ENCODE data around the gene HOXB7. TPM values are rescaled to one million over a fixed set of nuclear protein-coding genes. Genes with fewer than 3 reads are reported as not detected.

HOXB7 gene
- total RNA-seq, 1 donor from 2014 or later, result not detected

GRCh38 chr17:48621410-48622392, 10.9 kb upstream of the HOXB7 start:
- H3K4me3 Mint-ChIP-seq (ENCODE audit: unreplicated experiment), result no peak overlapping the region
- peaks cover 22% of the 10 kb centered on the region for H3K4me1 Mint-ChIP-seq (ENCODE audit: unreplicated experiment)
- H3K27ac Mint-ChIP-seq (ENCODE audit: unreplicated experiment), result no peak overlapping the region
- no peak for DNase-seq (ENCODE audit: extremely low spot score, unreplicated experiment)
- no peak for TF ChIP-seq CTCF (IDR thresholded peaks at IDR 0.05)
- H3K27me3 Mint-ChIP-seq (ENCODE audit: unreplicated experiment), result peaks cover 81% of the 10 kb centered on the region
- peaks cover 2% of the 10 kb centered on the region for H3K36me3 Mint-ChIP-seq (ENCODE audit: unreplicated experiment)
- no peaks in the 10 kb centered on the region for H3K9me3 Mint-ChIP-seq (ENCODE audit: unreplicated experiment)

- no peaks in the 10 kb centered on the region for H3K9me3 Mint-ChIP-seq (ENCODE audit: unreplicated experiment)
- peaks cover 19% of the 10 kb centered on the region for H3K4me1 Mint-ChIP-seq (ENCODE audit: unreplicated experiment)
- peaks cover 90% of the 10 kb centered on the region for H3K27me3 Mint-ChIP-seq (ENCODE audit: unreplicated experiment)
- no peak overlapping the region for H3K27ac Mint-ChIP-seq (ENCODE audit: unreplicated experiment)
- TF ChIP-seq CTCF (IDR thresholded peaks at IDR 0.05), result no peak
- H3K36me3 Mint-ChIP-seq (ENCODE audit: unreplicated experiment), result peaks cover 2% of the 10 kb centered on the region
- no peak for DNase-seq (ENCODE audit: extremely low spot score, unreplicated experiment)
- H3K4me3 Mint-ChIP-seq (ENCODE audit: unreplicated experiment), result no peak overlapping the region
Measured at GRCh38 chr17:48620461-48621139, 9.8 kb upstream of the HOXB7 start.

- no peak for DNase-seq (ENCODE audit: extremely low spot score, unreplicated experiment)
- Mint-ChIP-seq H3K27me3 (ENCODE audit: unreplicated experiment) (peaks cover 93% of the 10 kb centered on the region), H3K4me3 (ENCODE audit: unreplicated experiment) (no peak overlapping the region), H3K27ac (ENCODE audit: unreplicated experiment) (no peak overlapping the region), H3K9me3 (ENCODE audit: unreplicated experiment) (no peaks in the 10 kb centered on the region), H3K36me3 (ENCODE audit: unreplicated experiment) (peaks cover 2% of the 10 kb centered on the region), H3K4me1 (ENCODE audit: unreplicated experiment) (peaks cover 16% of the 10 kb centered on the region)
- TF ChIP-seq CTCF (IDR thresholded peaks at IDR 0.05), result no peak
Measured at GRCh38 chr17:48619826-48620449, 9.1 kb upstream of the HOXB7 start.

- peaks cover 2% of the 10 kb centered on the region for H3K36me3 Mint-ChIP-seq (ENCODE audit: unreplicated experiment)
- TF ChIP-seq CTCF (IDR thresholded peaks at IDR 0.05), result peak; percentile 98
- peaks cover 23% of the 10 kb centered on the region for H3K4me1 Mint-ChIP-seq (ENCODE audit: unreplicated experiment)
- H3K9me3 Mint-ChIP-seq (ENCODE audit: unreplicated experiment), result no peaks in the 10 kb centered on the region
- DNase-seq (ENCODE audit: extremely low spot score, unreplicated experiment), result peak; percentile 95
- no peak overlapping the region for H3K4me3 Mint-ChIP-seq (ENCODE audit: unreplicated experiment)
- H3K27me3 Mint-ChIP-seq (ENCODE audit: unreplicated experiment), result peaks cover 93% of the 10 kb centered on the region
- no peak overlapping the region for H3K27ac Mint-ChIP-seq (ENCODE audit: unreplicated experiment)
Measured at GRCh38 chr17:48618256-48618896, 7.6 kb upstream of the HOXB7 start.

Measured in osteocyte (in vitro differentiated cells).